ENCODE measurements around the gene NELFCD.
A peak's percentile ranks its signal among the peaks of the same experiment; 100 is the strongest.

Gene NELFCD

DNA sequence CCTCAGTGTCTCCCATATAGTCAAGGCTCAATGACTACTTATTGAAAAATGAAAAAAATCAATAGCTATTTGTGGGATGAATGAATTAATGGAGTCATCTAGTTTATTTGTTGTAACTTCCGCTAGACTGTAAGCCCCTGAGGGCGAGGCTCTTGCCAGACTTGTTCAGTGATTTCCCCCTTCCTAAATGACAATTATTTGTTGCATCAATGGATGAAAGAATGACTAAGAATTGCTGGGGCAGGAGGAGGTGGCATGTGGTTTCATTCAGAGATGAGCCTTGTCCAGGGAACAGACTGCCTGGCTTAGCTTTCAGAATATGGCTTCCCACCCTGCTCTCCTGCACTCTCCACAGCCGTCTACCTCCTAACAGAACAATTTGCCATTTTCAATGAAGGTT, 62.6 kb downstream of the NELFCD start:
- DNase-seq, result no peak
- Histone ChIP-seq H3K4me1 (ENCODE audit: insufficient read depth, low read length) (peaks cover 39% of the 10 kb centered on the region), H3K9ac (ENCODE audit: low read depth, low read length) (no peak overlapping the region), H3K27ac (ENCODE audit: low read length) (no peak overlapping the region), H3K36me3 (ENCODE audit: insufficient read depth, low read length) (peaks cover 24% of the 10 kb centered on the region), H3K4me3 (ENCODE audit: low read depth in 1 of 2, low read length in 2 of 2) (no peak overlapping the region), H4K20me1 (ENCODE audit: insufficient read depth, low read length) (peaks cover 31% of the 10 kb centered on the region), H3K27me3 (ENCODE audit: insufficient read depth, low read length, poor library complexity) (no peaks in the 10 kb centered on the region), H3K9me3 (ENCODE audit: insufficient read depth, low read length, severe bottlenecking) (no peaks in the 10 kb centered on the region), H3K79me2 (ENCODE audit: insufficient read depth, low read length) (peaks cover 43% of the 10 kb centered on the region), H3K4me2 (ENCODE audit: insufficient read depth, low read length) (peak overlapping the region; percentile 98; the same call in 1 of the 2 replicates), H2AFZ (ENCODE audit: low read depth, low read length) (peak overlapping the region; percentile 67)
- TF ChIP-seq EZH2 (IDR thresholded peaks at IDR 0.05; ENCODE audit: borderline replicate concordance, low read depth, low read length, severe bottlenecking), result no peak
- TF ChIP-seq, protein P1, sequence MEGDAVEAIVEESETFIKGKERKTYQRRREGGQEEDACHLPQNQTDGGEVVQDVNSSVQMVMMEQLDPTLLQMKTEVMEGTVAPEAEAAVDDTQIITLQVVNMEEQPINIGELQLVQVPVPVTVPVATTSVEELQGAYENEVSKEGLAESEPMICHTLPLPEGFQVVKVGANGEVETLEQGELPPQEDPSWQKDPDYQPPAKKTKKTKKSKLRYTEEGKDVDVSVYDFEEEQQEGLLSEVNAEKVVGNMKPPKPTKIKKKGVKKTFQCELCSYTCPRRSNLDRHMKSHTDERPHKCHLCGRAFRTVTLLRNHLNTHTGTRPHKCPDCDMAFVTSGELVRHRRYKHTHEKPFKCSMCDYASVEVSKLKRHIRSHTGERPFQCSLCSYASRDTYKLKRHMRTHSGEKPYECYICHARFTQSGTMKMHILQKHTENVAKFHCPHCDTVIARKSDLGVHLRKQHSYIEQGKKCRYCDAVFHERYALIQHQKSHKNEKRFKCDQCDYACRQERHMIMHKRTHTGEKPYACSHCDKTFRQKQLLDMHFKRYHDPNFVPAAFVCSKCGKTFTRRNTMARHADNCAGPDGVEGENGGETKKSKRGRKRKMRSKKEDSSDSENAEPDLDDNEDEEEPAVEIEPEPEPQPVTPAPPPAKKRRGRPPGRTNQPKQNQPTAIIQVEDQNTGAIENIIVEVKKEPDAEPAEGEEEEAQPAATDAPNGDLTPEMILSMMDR (IDR thresholded peaks at IDR 0.05; ENCODE audit: borderline replicate concordance, extremely low read depth, low read length, poor library complexity, severe bottlenecking), result no peak
- ATAC-seq (ENCODE audit: insufficient read depth, low read depth), result no peak

DNA sequence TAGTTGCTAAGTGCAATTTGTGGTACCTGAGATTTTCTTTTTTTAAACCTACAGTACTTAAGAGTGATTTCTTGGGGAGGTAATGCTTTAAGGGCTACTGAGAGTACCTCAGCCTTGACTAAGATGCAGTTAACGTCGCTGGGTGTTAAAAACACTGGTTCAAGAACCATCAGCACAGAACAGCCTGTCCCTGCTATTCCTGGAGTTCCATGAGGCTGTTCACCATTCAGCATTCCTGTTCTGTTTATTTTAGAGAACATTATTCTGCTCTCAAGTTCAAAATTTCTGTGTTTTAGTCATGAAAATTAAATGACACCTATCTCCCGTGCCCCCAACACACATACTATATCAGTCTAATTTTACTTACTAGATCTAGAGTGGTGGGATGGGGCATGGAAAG, 63.2 kb downstream of the NELFCD start:
- Histone ChIP-seq H4K20me1 (ENCODE audit: insufficient read depth, low read length) (peaks cover 30% of the 10 kb centered on the region), H3K27ac (ENCODE audit: low read length) (no peak overlapping the region), H2AFZ (ENCODE audit: low read depth, low read length) (no peak overlapping the region), H3K79me2 (ENCODE audit: insufficient read depth, low read length) (peaks cover 37% of the 10 kb centered on the region), H3K4me1 (ENCODE audit: insufficient read depth, low read length) (peaks cover 38% of the 10 kb centered on the region), H3K36me3 (ENCODE audit: insufficient read depth, low read length) (peaks cover 22% of the 10 kb centered on the region), H3K9ac (ENCODE audit: low read depth, low read length) (no peak overlapping the region), H3K27me3 (ENCODE audit: insufficient read depth, low read length, poor library complexity) (peaks cover 1% of the 10 kb centered on the region), H3K4me3 (ENCODE audit: low read depth in 1 of 2, low read length in 2 of 2) (no peak overlapping the region), H3K4me2 (ENCODE audit: insufficient read depth, low read length) (no peak overlapping the region), H3K9me3 (ENCODE audit: insufficient read depth, low read length, severe bottlenecking) (no peaks in the 10 kb centered on the region)
- DNase-seq, result no peak
- ATAC-seq (ENCODE audit: insufficient read depth, low read depth), result no peak
- TF ChIP-seq, protein P1 (IDR thresholded peaks at IDR 0.05; ENCODE audit: borderline replicate concordance, extremely low read depth, low read length, poor library complexity, severe bottlenecking), result no peak
- TF ChIP-seq EZH2 (IDR thresholded peaks at IDR 0.05; ENCODE audit: borderline replicate concordance, low read depth, low read length, severe bottlenecking), result no peak
